Testis (tissue), 2 donors: ENCODE results near the gene GJA1.

Experiments used
- POLR2A ChIP-seq: fragments of 450-650 bp; IDR thresholded peaks from one replicate; pipeline ENCODE4 v1.6.1; 2017; ENCODE audit warnings: antibody characterized with exemption, mild to moderate bottlenecking, moderate library complexity
- TF ChIP-seq, protein P1 (sequence below), 3 experiments: fragments of 450-650 bp in 2 of 3; fragments of 200-600 bp in 1 of 3; sonication (generic) in 1 of 3; IDR thresholded peaks; one replicate each; pipeline ENCODE4 v1.5.1; 2016 to 2019; ENCODE audit warnings: antibody characterized with exemption in 3 of 3, mild to moderate bottlenecking in 2 of 3, moderate library complexity in 1 of 3

DNA sequence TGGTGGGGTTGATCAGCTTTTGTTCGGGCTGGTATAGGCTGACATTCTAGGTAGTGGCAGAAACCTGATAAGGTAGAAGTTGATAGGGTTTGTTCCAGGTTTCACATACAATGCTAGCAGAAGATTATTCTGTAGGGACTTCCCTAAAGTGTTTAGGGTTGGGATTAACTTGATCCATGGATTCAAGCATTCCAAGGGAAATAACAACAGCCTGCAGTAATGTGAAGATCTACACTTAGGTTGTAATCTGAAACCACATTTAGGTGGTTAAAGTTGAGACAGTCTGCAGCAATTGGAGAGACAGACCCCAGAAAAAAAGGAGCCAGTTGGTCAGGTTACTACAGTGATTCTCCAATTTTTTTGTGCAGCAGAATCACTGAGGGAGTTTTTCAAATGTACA, 56.1 kb downstream of the GJA1 start:
- TF ChIP-seq, protein P1, sequence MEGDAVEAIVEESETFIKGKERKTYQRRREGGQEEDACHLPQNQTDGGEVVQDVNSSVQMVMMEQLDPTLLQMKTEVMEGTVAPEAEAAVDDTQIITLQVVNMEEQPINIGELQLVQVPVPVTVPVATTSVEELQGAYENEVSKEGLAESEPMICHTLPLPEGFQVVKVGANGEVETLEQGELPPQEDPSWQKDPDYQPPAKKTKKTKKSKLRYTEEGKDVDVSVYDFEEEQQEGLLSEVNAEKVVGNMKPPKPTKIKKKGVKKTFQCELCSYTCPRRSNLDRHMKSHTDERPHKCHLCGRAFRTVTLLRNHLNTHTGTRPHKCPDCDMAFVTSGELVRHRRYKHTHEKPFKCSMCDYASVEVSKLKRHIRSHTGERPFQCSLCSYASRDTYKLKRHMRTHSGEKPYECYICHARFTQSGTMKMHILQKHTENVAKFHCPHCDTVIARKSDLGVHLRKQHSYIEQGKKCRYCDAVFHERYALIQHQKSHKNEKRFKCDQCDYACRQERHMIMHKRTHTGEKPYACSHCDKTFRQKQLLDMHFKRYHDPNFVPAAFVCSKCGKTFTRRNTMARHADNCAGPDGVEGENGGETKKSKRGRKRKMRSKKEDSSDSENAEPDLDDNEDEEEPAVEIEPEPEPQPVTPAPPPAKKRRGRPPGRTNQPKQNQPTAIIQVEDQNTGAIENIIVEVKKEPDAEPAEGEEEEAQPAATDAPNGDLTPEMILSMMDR (IDR thresholded peaks at IDR 0.05) = no peak
- no peak for TF ChIP-seq POLR2A
